Adipocyte (in vitro differentiated cells): ENCODE data around the gene ALKAL2.
"Not testable (repeated sequence)": the region's sequence is repeated elsewhere in the genome, so short reads cannot be mapped to it uniquely, and the experiment has no call there.

Experiments used
- DNase-seq: peaks from one replicate; pipeline ENCODE4 v3.0.0-alpha.2; 2015; ENCODE audit warnings: low read depth
- H3K27me3 ChIP-seq: replicated peaks from 2 replicates; pipeline ENCODE4 v1.7.0; 2013; ENCODE audit warnings: mild to moderate bottlenecking, low read length, moderate library complexity; ENCODE audit not compliant: control insufficient read depth, insufficient read depth
- H3K36me3 ChIP-seq: 2 replicates; pipeline ENCODE4 v1.7.0; 2013; ENCODE audit warnings: low read length, mild to moderate bottlenecking, moderate library complexity; ENCODE audit not compliant: control insufficient read depth, insufficient read depth, severe bottlenecking
- H3K4me1 ChIP-seq: 2 replicates; pipeline ENCODE4 v1.7.0; 2013; ENCODE audit warnings: mild to moderate bottlenecking, low read length, moderate library complexity; ENCODE audit not compliant: control insufficient read depth, insufficient read depth
- H3K4me3 ChIP-seq: 2 replicates; pipeline ENCODE4 v1.7.0; 2013; ENCODE audit warnings: mild to moderate bottlenecking, low read length, moderate library complexity
- H3K9ac ChIP-seq: 2 replicates; pipeline ENCODE4 v1.7.0; 2013; ENCODE audit warnings: mild to moderate bottlenecking, low read length, moderate library complexity
- H3K9me3 ChIP-seq: 2 replicates; pipeline ENCODE4 v1.7.0; 2013; ENCODE audit warnings: mild to moderate bottlenecking, low read length, moderate library complexity; ENCODE audit not compliant: control insufficient read depth

ALKAL2 gene

GRCh38 chr2:315925-316324 lies 28.0 kb upstream of the ALKAL2 start:
- H3K4me1 ChIP-seq, H3K36me3 ChIP-seq: not testable (repeated sequence)

GRCh38 chr2:314561-315336 lies 26.9 kb upstream of the ALKAL2 start:
- Histone ChIP-seq H3K4me3 (no peak overlapping the region), H3K4me1 (peaks cover 6% of the 10 kb centered on the region), H3K9ac (no peak overlapping the region), H3K27me3 (peaks cover 9% of the 10 kb centered on the region), H3K9me3 (no peaks in the 10 kb centered on the region), H3K36me3 (no peaks in the 10 kb centered on the region)
- no peak for DNase-seq

More at GRCh38 chr2:315925-316324, 28.0 kb upstream of the ALKAL2 start:
- not testable (repeated sequence) for H3K9ac ChIP-seq, H3K4me3 ChIP-seq, H3K9me3 ChIP-seq, DNase-seq, H3K27me3 ChIP-seq

- Histone ChIP-seq H3K9ac (no peak overlapping the region), H3K4me3 (no peak overlapping the region), H3K27me3 (peaks cover 11% of the 10 kb centered on the region), H3K36me3 (no peaks in the 10 kb centered on the region), H3K4me1 (peaks cover 6% of the 10 kb centered on the region), H3K9me3 (no peaks in the 10 kb centered on the region)
- no peak for DNase-seq
These were observed 26.1 kb upstream of the ALKAL2 start for GRCh38 chr2:313991-314390.

GRCh38 chr2:310994-311393 lies 23.1 kb upstream of the ALKAL2 start:
- Histone ChIP-seq H3K9ac (no peak overlapping the region), H3K36me3 (no peaks in the 10 kb centered on the region), H3K4me1 (no peaks in the 10 kb centered on the region), H3K4me3 (no peak overlapping the region), H3K9me3 (no peaks in the 10 kb centered on the region), H3K27me3 (peaks cover 11% of the 10 kb centered on the region)
- DNase-seq = no peak

GRCh38 chr2:309954-310510 lies 22.1 kb upstream of the ALKAL2 start:
- Histone ChIP-seq H3K36me3 (no peaks in the 10 kb centered on the region), H3K9ac (no peak overlapping the region), H3K4me1 (no peaks in the 10 kb centered on the region), H3K27me3 (peaks cover 11% of the 10 kb centered on the region), H3K4me3 (no peak overlapping the region), H3K9me3 (no peaks in the 10 kb centered on the region)
- no peak for DNase-seq

GRCh38 chr2:309148-309953 lies 21.5 kb upstream of the ALKAL2 start:
- DNase-seq = no peak
- H3K27me3 ChIP-seq = peaks cover 11% of the 10 kb centered on the region
- no peaks in the 10 kb centered on the region for H3K4me1 ChIP-seq
- no peaks in the 10 kb centered on the region for H3K36me3 ChIP-seq
- no peak overlapping the region for H3K4me3 ChIP-seq
- H3K9ac ChIP-seq = no peak overlapping the region
- H3K9me3 ChIP-seq = no peaks in the 10 kb centered on the region

- peaks cover 11% of the 10 kb centered on the region for H3K9me3 ChIP-seq
- H3K4me1 ChIP-seq = no peaks in the 10 kb centered on the region
- H3K4me3 ChIP-seq = no peak overlapping the region
- no peak for DNase-seq
- H3K36me3 ChIP-seq = no peaks in the 10 kb centered on the region
- H3K9ac ChIP-seq = no peak overlapping the region
- peaks cover 6% of the 10 kb centered on the region for H3K27me3 ChIP-seq
These were observed 17.5 kb upstream of the ALKAL2 start for GRCh38 chr2:305366-305765.

GRCh38 chr2:296354-296753 lies 8.5 kb upstream of the ALKAL2 start:
- Histone ChIP-seq H3K9ac (no peak overlapping the region), H3K36me3 (no peaks in the 10 kb centered on the region), H3K9me3 (no peaks in the 10 kb centered on the region), H3K4me3 (no peak overlapping the region), H3K27me3 (peaks cover 26% of the 10 kb centered on the region), H3K4me1 (no peaks in the 10 kb centered on the region)
- no peak for DNase-seq

- DNase-seq = no peak
These were observed 7.2 kb upstream of the ALKAL2 start for GRCh38 chr2:295090-295489.

GRCh38 chr2:290090-290722 lies 2.3 kb upstream of the ALKAL2 start:
- Histone ChIP-seq H3K36me3 (no peaks in the 10 kb centered on the region), H3K9ac (peak overlapping the region; percentile 46), H3K9me3 (no peaks in the 10 kb centered on the region), H3K27me3 (peaks cover 18% of the 10 kb centered on the region), H3K4me3 (peak overlapping the region; percentile 86), H3K4me1 (peaks cover 20% of the 10 kb centered on the region)
- peak; percentile 89 for DNase-seq

More at GRCh38 chr2:295090-295489, 7.2 kb upstream of the ALKAL2 start:
- Histone ChIP-seq H3K9ac (no peak overlapping the region), H3K9me3 (no peaks in the 10 kb centered on the region), H3K4me1 (no peaks in the 10 kb centered on the region), H3K4me3 (no peak overlapping the region), H3K27me3 (peaks cover 30% of the 10 kb centered on the region), H3K36me3 (no peaks in the 10 kb centered on the region)
